ENCODE measurements around the gene KCTD16.

Gene KCTD16

DNA sequence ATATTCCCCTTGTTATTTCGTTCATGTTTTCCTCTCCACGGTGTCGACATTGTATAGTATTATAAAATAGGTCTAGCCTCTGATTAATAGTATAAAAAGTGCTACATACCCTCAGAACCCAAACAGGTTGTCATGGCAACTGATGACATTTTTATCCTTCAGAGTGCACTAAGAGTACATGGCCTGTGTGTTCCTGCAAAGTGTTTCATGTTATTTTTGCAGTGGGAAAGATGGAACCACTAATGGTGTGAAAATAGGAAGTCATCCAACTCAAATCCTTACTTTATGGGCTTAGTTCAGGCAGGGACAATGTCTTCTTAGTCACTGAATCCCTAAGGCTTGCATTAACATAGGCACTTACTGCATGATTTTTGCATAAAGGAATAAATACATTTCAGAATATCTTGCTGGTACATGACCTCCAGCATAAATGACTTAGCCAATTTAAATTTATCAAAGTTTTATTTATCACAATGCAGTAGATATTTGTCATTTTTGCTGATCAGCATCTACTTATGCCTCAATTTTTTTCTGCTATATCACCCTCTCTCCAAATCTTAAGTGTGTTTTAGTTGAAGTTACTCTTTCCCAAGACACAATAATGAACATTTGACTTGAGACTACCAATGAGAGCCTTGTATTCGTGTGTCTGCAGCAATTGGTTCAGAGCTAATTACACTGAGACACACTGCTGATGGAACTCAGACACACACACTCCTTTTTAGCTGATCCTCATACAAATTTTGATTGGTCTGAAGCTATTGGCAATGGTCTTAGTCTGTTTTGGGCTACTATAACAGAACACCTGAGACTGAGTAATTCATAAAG lies 243.7 kb downstream of the KCTD16 start:
- Histone ChIP-seq H3K27ac (ENCODE audit: low read depth, low read length) (no peak overlapping the region), H3K4me1 (ENCODE audit: insufficient read depth, low read length) (no peaks in the 10 kb centered on the region), H3K27me3 (ENCODE audit: control insufficient read depth in 1 of 2, insufficient read depth in 2 of 2, low read length in 2 of 2) (no peaks in the 10 kb centered on the region), H3K9ac (ENCODE audit: low read length) (no peak overlapping the region), H3K9me3 (ENCODE audit: low read length) (no peaks in the 10 kb centered on the region), H3K36me3 (ENCODE audit: insufficient read depth, low read length) (no peaks in the 10 kb centered on the region), H3K4me3 (ENCODE audit: low read depth in 1 of 2, low read length in 2 of 2) (no peak overlapping the region)

DNA sequence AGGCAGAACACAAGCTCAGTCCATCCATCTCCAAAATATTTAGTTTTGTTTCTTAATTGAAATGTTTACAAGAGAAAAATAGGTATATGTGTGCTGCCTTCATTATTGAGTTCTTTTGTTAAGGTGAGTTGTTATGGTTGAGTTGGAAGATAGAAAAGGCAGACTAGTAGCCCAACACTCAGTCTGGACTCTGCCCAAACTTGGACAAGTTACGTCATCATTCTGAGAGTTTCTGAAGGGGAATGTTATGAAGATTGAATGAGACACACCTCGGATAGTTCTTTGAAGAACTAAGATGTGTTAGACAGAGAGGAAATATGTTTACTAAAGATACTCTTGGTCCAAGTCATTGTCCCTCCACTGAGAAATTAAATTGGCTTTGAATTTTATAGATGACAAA lies 245.5 kb downstream of the KCTD16 start:
- Histone ChIP-seq H3K4me1 (ENCODE audit: insufficient read depth, low read length) (no peaks in the 10 kb centered on the region), H3K4me3 (ENCODE audit: low read depth in 1 of 2, low read length in 2 of 2) (no peak overlapping the region), H3K9ac (ENCODE audit: low read length) (no peak overlapping the region), H3K27me3 (ENCODE audit: control insufficient read depth in 1 of 2, insufficient read depth in 2 of 2, low read length in 2 of 2) (no peaks in the 10 kb centered on the region), H3K27ac (ENCODE audit: low read depth, low read length) (no peak overlapping the region), H3K9me3 (ENCODE audit: low read length) (no peaks in the 10 kb centered on the region), H3K36me3 (ENCODE audit: insufficient read depth, low read length) (no peaks in the 10 kb centered on the region)

- Histone ChIP-seq H3K27me3 (ENCODE audit: control insufficient read depth in 1 of 2, insufficient read depth in 2 of 2, low read length in 2 of 2) (no peaks in the 10 kb centered on the region), H3K9ac (ENCODE audit: low read length) (no peak overlapping the region), H3K27ac (ENCODE audit: low read depth, low read length) (no peak overlapping the region), H3K9me3 (ENCODE audit: low read length) (no peaks in the 10 kb centered on the region), H3K4me1 (ENCODE audit: insufficient read depth, low read length) (no peaks in the 10 kb centered on the region), H3K36me3 (ENCODE audit: insufficient read depth, low read length) (no peaks in the 10 kb centered on the region), H3K4me3 (ENCODE audit: low read depth in 1 of 2, low read length in 2 of 2) (no peak overlapping the region)
Measured at GRCh38 chr5:144418719-144419118, 248.0 kb downstream of the KCTD16 start.

- no peak overlapping the region for H3K9ac ChIP-seq (ENCODE audit: low read length)
- no peaks in the 10 kb centered on the region for H3K9me3 ChIP-seq (ENCODE audit: low read length)
- H3K27ac ChIP-seq (ENCODE audit: low read depth, low read length), result no peak overlapping the region
- H3K4me3 ChIP-seq (ENCODE audit: low read depth in 1 of 2, low read length in 2 of 2), result no peak overlapping the region
- no peaks in the 10 kb centered on the region for H3K27me3 ChIP-seq (ENCODE audit: control insufficient read depth in 1 of 2, insufficient read depth in 2 of 2, low read length in 2 of 2)
- H3K36me3 ChIP-seq (ENCODE audit: insufficient read depth, low read length), result no peaks in the 10 kb centered on the region
- no peaks in the 10 kb centered on the region for H3K4me1 ChIP-seq (ENCODE audit: insufficient read depth, low read length)
Measured at GRCh38 chr5:144421411-144421810, 250.7 kb downstream of the KCTD16 start.

DNA sequence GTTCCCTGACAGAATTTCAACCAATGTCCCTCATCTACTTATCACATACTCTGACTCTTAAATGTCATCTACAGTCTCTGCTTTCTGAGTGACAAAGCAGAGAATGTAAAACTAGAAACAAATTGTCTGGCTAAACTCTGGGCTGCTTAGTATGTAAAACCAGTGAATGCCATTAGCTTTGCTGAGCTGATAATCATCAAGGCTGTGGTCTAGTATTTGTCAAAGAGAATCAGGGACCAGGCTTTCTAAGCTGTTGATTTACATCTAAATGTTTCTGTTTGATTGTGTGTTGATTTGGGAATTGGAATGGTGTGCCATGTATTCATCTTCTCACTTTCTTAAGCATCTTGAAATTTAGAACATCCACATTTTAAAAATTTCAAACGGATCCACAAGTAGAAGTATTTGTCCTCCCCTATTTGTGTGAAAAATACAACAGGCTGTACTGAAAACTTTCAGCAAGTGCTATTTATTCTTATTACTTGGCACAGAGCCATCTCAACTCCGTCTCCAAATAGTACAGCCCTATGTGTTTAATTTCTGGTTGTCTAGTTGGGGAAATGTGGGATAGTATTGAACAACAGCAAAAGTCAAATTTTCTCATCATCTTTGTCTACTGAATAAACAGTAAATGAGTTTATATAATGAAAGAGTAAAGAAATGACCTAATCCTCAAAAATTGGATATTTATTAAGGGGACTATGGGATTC lies 251.5 kb downstream of the KCTD16 start:
- H3K27ac ChIP-seq (ENCODE audit: low read depth, low read length), result no peak overlapping the region
- H3K9ac ChIP-seq (ENCODE audit: low read length), result no peak overlapping the region
- no peak overlapping the region for H3K4me3 ChIP-seq (ENCODE audit: low read depth in 1 of 2, low read length in 2 of 2)
- no peaks in the 10 kb centered on the region for H3K36me3 ChIP-seq (ENCODE audit: insufficient read depth, low read length)
- H3K27me3 ChIP-seq (ENCODE audit: control insufficient read depth in 1 of 2, insufficient read depth in 2 of 2, low read length in 2 of 2), result no peaks in the 10 kb centered on the region
- no peaks in the 10 kb centered on the region for H3K9me3 ChIP-seq (ENCODE audit: low read length)
- no peaks in the 10 kb centered on the region for H3K4me1 ChIP-seq (ENCODE audit: insufficient read depth, low read length)

GRCh38 chr5:144427866-144428265 lies 257.2 kb downstream of the KCTD16 start:
- Histone ChIP-seq H3K9ac (ENCODE audit: low read length) (no peak overlapping the region), H3K27ac (ENCODE audit: low read depth, low read length) (no peak overlapping the region), H3K4me1 (ENCODE audit: insufficient read depth, low read length) (no peaks in the 10 kb centered on the region), H3K9me3 (ENCODE audit: low read length) (no peaks in the 10 kb centered on the region), H3K4me3 (ENCODE audit: low read depth in 1 of 2, low read length in 2 of 2) (no peak overlapping the region), H3K36me3 (ENCODE audit: insufficient read depth, low read length) (no peaks in the 10 kb centered on the region), H3K27me3 (ENCODE audit: control insufficient read depth in 1 of 2, insufficient read depth in 2 of 2, low read length in 2 of 2) (no peaks in the 10 kb centered on the region)

- H3K4me1 ChIP-seq (ENCODE audit: insufficient read depth, low read length), result no peaks in the 10 kb centered on the region
- H3K9ac ChIP-seq (ENCODE audit: low read length), result no peak overlapping the region
- no peaks in the 10 kb centered on the region for H3K36me3 ChIP-seq (ENCODE audit: insufficient read depth, low read length)
Measured at GRCh38 chr5:144428326-144428725, 257.7 kb downstream of the KCTD16 start.

GRCh38 chr5:144429405-144429804 lies 258.7 kb downstream of the KCTD16 start:
- H3K9ac ChIP-seq (ENCODE audit: low read length), result no peak overlapping the region
- no peaks in the 10 kb centered on the region for H3K27me3 ChIP-seq (ENCODE audit: control insufficient read depth in 1 of 2, insufficient read depth in 2 of 2, low read length in 2 of 2)
- H3K4me3 ChIP-seq (ENCODE audit: low read depth in 1 of 2, low read length in 2 of 2), result no peak overlapping the region
- H3K27ac ChIP-seq (ENCODE audit: low read depth, low read length), result no peak overlapping the region
- H3K36me3 ChIP-seq (ENCODE audit: insufficient read depth, low read length), result no peaks in the 10 kb centered on the region
- H3K4me1 ChIP-seq (ENCODE audit: insufficient read depth, low read length), result no peaks in the 10 kb centered on the region
- no peaks in the 10 kb centered on the region for H3K9me3 ChIP-seq (ENCODE audit: low read length)

More at GRCh38 chr5:144428326-144428725, 257.7 kb downstream of the KCTD16 start:
- Histone ChIP-seq H3K27me3 (ENCODE audit: control insufficient read depth in 1 of 2, insufficient read depth in 2 of 2, low read length in 2 of 2) (no peaks in the 10 kb centered on the region), H3K9me3 (ENCODE audit: low read length) (no peaks in the 10 kb centered on the region), H3K27ac (ENCODE audit: low read depth, low read length) (no peak overlapping the region), H3K4me3 (ENCODE audit: low read depth in 1 of 2, low read length in 2 of 2) (no peak overlapping the region)

- Histone ChIP-seq H3K9ac (ENCODE audit: low read length) (no peak overlapping the region), H3K9me3 (ENCODE audit: low read length) (no peaks in the 10 kb centered on the region), H3K4me3 (ENCODE audit: low read depth in 1 of 2, low read length in 2 of 2) (no peak overlapping the region), H3K27ac (ENCODE audit: low read depth, low read length) (no peak overlapping the region), H3K36me3 (ENCODE audit: insufficient read depth, low read length) (no peaks in the 10 kb centered on the region), H3K4me1 (ENCODE audit: insufficient read depth, low read length) (no peaks in the 10 kb centered on the region), H3K27me3 (ENCODE audit: control insufficient read depth in 1 of 2, insufficient read depth in 2 of 2, low read length in 2 of 2) (no peaks in the 10 kb centered on the region)
Measured at GRCh38 chr5:144429905-144430304, 259.2 kb downstream of the KCTD16 start.

GRCh38 chr5:144433140-144433822 lies 262.6 kb downstream of the KCTD16 start:
- Histone ChIP-seq H3K4me1 (ENCODE audit: insufficient read depth, low read length) (no peaks in the 10 kb centered on the region), H3K27me3 (ENCODE audit: control insufficient read depth in 1 of 2, insufficient read depth in 2 of 2, low read length in 2 of 2) (no peaks in the 10 kb centered on the region)

GRCh38 chr5:144433893-144434292 lies 263.2 kb downstream of the KCTD16 start:
- no peaks in the 10 kb centered on the region for H3K36me3 ChIP-seq (ENCODE audit: insufficient read depth, low read length)

More at GRCh38 chr5:144433140-144433822, 262.6 kb downstream of the KCTD16 start:
- no peaks in the 10 kb centered on the region for H3K36me3 ChIP-seq (ENCODE audit: insufficient read depth, low read length)
- H3K9ac ChIP-seq (ENCODE audit: low read length), result no peak overlapping the region
- H3K9me3 ChIP-seq (ENCODE audit: low read length), result no peaks in the 10 kb centered on the region
- no peak overlapping the region for H3K27ac ChIP-seq (ENCODE audit: low read depth, low read length)
- H3K4me3 ChIP-seq (ENCODE audit: low read depth in 1 of 2, low read length in 2 of 2), result no peak overlapping the region

More at GRCh38 chr5:144433893-144434292, 263.2 kb downstream of the KCTD16 start:
- H3K4me3 ChIP-seq (ENCODE audit: low read depth in 1 of 2, low read length in 2 of 2), result no peak overlapping the region
- H3K27ac ChIP-seq (ENCODE audit: low read depth, low read length), result no peak overlapping the region
- no peak overlapping the region for H3K9ac ChIP-seq (ENCODE audit: low read length)
- no peaks in the 10 kb centered on the region for H3K4me1 ChIP-seq (ENCODE audit: insufficient read depth, low read length)
- H3K9me3 ChIP-seq (ENCODE audit: low read length), result no peaks in the 10 kb centered on the region
- H3K27me3 ChIP-seq (ENCODE audit: control insufficient read depth in 1 of 2, insufficient read depth in 2 of 2, low read length in 2 of 2), result no peaks in the 10 kb centered on the region

Measured in muscle layer of colon (tissue), 2 donors.